Neuronal stem cell (in vitro differentiated cells): ENCODE measurements around the gene THSD4.

ENCODE experiments used
- DNase-seq: peaks from one replicate; pipeline ENCODE4 v3.0.0-alpha.2; 2013; ENCODE audit warnings: low spot score
- H2AFZ ChIP-seq: one replicate; pipeline ENCODE4 v1.6.1; 2013; ENCODE audit warnings: mild to moderate bottlenecking, low read length, inconsistent platforms
- H2AK5ac ChIP-seq: 2 replicates; pipeline ENCODE4 v1.6.1; 2013; ENCODE audit warnings: low read depth, mild to moderate bottlenecking, inconsistent platforms, low read length, moderate library complexity, mixed read lengths
- H2BK120ac ChIP-seq: 2 replicates; pipeline ENCODE4 v1.6.1; 2013; ENCODE audit warnings: low read depth, mild to moderate bottlenecking, inconsistent platforms, low read length, moderate library complexity, mixed read lengths
- H2BK12ac ChIP-seq: one replicate; pipeline ENCODE4 v1.6.1; 2013; ENCODE audit warnings: low read length, inconsistent platforms
- H2BK15ac ChIP-seq: 2 replicates; pipeline ENCODE4 v1.6.1; 2013; ENCODE audit warnings: mild to moderate bottlenecking, low read length, inconsistent platforms, mixed read lengths
- H2BK5ac ChIP-seq: one replicate; pipeline ENCODE4 v1.6.1; 2013; ENCODE audit warnings: inconsistent platforms, mild to moderate bottlenecking, low read length, moderate library complexity
- H3K14ac ChIP-seq: one replicate; pipeline ENCODE4 v1.6.1; 2013; ENCODE audit warnings: low read length, inconsistent platforms
- H3K18ac ChIP-seq: 2 replicates; pipeline ENCODE4 v1.6.1; 2013; ENCODE audit warnings: low read length, inconsistent platforms
- H3K23ac ChIP-seq: 2 replicates; pipeline ENCODE4 v1.6.1; 2013; ENCODE audit warnings: low read depth, mild to moderate bottlenecking, mixed read lengths, low read length, inconsistent platforms; ENCODE audit not compliant: poor library complexity
- H3K27ac ChIP-seq: replicated peaks from 3 replicates; pipeline ENCODE4 v1.5.1; 2013; ENCODE audit warnings: low read length, inconsistent platforms
- H3K27me3 ChIP-seq, 3 experiments: 2 replicates each; pipeline ENCODE4 v1.6.1; 2013; ENCODE audit warnings: low read length in 3 of 3, mild to moderate bottlenecking in 2 of 3, inconsistent platforms in 1 of 3, low read depth in 1 of 3, mixed read lengths in 1 of 3, moderate library complexity in 1 of 3; ENCODE audit not compliant: control insufficient read depth in 3 of 3, insufficient read depth in 3 of 3
- H3K36me3 ChIP-seq, 2 donors: replicated peaks in 1 of 2; 2 replicates each; pipeline ENCODE4 v1.6.1; 2013; ENCODE audit warnings: low read length in 2 of 2; ENCODE audit not compliant: control insufficient read depth in 2 of 2, insufficient read depth in 2 of 2
- H3K4ac ChIP-seq: 2 replicates; pipeline ENCODE4 v1.6.1; 2013; ENCODE audit warnings: inconsistent platforms, mild to moderate bottlenecking, low read length, moderate library complexity
- H3K4me1 ChIP-seq, 2 donors: 1 replicate in 1 of 2; 2 replicates in 1 of 2; pipeline ENCODE4 v1.6.1; 2013; ENCODE audit warnings: low read length in 2 of 2, low read depth in 1 of 2; ENCODE audit not compliant: control insufficient read depth in 2 of 2, insufficient read depth in 1 of 2
- H3K4me2 ChIP-seq: one replicate; pipeline ENCODE4 v1.6.1; 2013; ENCODE audit warnings: mild to moderate bottlenecking, low read length, inconsistent platforms; ENCODE audit not compliant: insufficient read depth, poor library complexity, severe bottlenecking
- H3K4me3 ChIP-seq, 2 donors: 2 replicates each; pipeline ENCODE4 v1.5.1; 2013; ENCODE audit warnings: low read length in 2 of 2, mild to moderate bottlenecking in 2 of 2, inconsistent platforms in 1 of 2, moderate library complexity in 1 of 2
- H3K79me1 ChIP-seq: one replicate; pipeline ENCODE4 v1.6.1; 2013; ENCODE audit warnings: low read depth, mild to moderate bottlenecking, inconsistent platforms, low read length, moderate library complexity
- H3K9ac ChIP-seq: one replicate; pipeline ENCODE4 v1.6.1; 2013; ENCODE audit warnings: mild to moderate bottlenecking, low read depth, low read length, inconsistent platforms; ENCODE audit not compliant: poor library complexity
- H3K9me3 ChIP-seq, 2 donors: replicated peaks in 1 of 2; 2 replicates each; pipeline versions ENCODE3 to v1.6.1; 2013; ENCODE audit warnings: low read length in 2 of 2, mild to moderate bottlenecking in 2 of 2, inconsistent platforms in 1 of 2, low read depth in 1 of 2, mixed read lengths in 1 of 2, moderate library complexity in 1 of 2; ENCODE audit not compliant: control insufficient read depth in 2 of 2, insufficient read depth in 1 of 2
- H4K8ac ChIP-seq: one replicate; pipeline ENCODE4 v1.6.1; 2013; ENCODE audit warnings: low read depth, mild to moderate bottlenecking, inconsistent platforms, low read length, moderate library complexity
- H4K91ac ChIP-seq: one replicate; pipeline ENCODE4 v1.6.1; 2013; ENCODE audit warnings: low read length, low read depth, mild to moderate bottlenecking, inconsistent platforms; ENCODE audit not compliant: poor library complexity
- WGBS, 2 donors: extraction: QIAGEN DNeasy Blood & Tissue Kit; methylation state at CpG; one replicate each; pipeline ENCODE4 v1.1.7; 2013; ENCODE audit warnings: missing lambda C conversion rate in 2 of 2, mixed read lengths in 1 of 2; ENCODE audit not compliant: insufficient read length in 2 of 2, insufficient replicate concordance in 1 of 2; ENCODE audit errors: extremely low coverage in 2 of 2; 5-methylcytosine and 5-hydroxymethylcytosine counted together

THSD4 gene

DNA sequence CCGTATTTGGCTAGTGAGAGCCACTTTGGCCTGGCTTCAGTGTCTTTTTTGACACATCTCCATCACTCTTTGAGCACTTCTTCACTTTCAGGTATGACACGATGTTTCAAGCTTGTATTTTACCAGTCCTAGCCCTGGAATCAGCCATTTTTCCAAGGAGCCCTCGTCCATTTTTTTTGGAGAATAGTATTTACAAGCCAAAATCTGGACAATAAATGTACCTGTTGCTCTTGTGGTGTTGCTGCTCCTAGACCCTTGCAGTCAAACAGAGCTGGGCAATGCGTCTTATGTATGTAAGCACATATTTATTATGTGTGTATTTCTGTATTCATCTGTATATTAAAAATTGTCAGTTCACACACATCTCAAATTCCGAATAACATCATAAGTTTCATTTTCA, 231.2 kb downstream of the THSD4 start:
- H4K91ac ChIP-seq, result no peak overlapping the region
- no peak overlapping the region for H3K27ac ChIP-seq
- WGBS, 2 donors, result no CpG with 5 or more reads among the region's 5 CpGs

GRCh38 chr15:71348597-71348996, 233.3 kb downstream of the THSD4 start:
- Histone ChIP-seq H3K14ac (no peak overlapping the region), H3K9ac (no peak overlapping the region), H3K9me3 (no peaks in the 10 kb centered on the region), H3K18ac (no peak overlapping the region), H3K4me1 (peaks cover 0 to 4% of the 10 kb centered on the region in 2 donors), H3K27ac (no peak overlapping the region), H4K91ac (no peak overlapping the region), H2BK120ac (no peak overlapping the region), H3K4me3 (no peak overlapping the region), H3K36me3 (no peaks in the 10 kb centered on the region), H4K8ac (no peak overlapping the region), H3K79me1 (no peaks in the 10 kb centered on the region), H2BK5ac (no peak overlapping the region), H3K4me2 (no peak overlapping the region), H2BK12ac (no peak overlapping the region), H2BK15ac (no peak overlapping the region), H2AFZ (no peak overlapping the region), H3K27me3 (peaks cover 0 to 4% (median 0%) of the 10 kb centered on the region in 3 experiments), H3K4ac (no peak overlapping the region), H3K23ac (no peak overlapping the region), H2AK5ac (no peak overlapping the region)
- no peak for DNase-seq
- WGBS, 2 donors, result no CpG with 5 or more reads among the region's 1 CpG

More for the DNA sequence above, 231.2 kb downstream of the THSD4 start:
- Histone ChIP-seq H3K23ac (no peak overlapping the region), H3K14ac (no peak overlapping the region), H3K4me2 (no peak overlapping the region), H3K36me3 (no peaks in the 10 kb centered on the region), H3K18ac (no peak overlapping the region), H2BK5ac (no peak overlapping the region), H3K9ac (no peak overlapping the region), H2AFZ (no peak overlapping the region), H2BK120ac (no peak overlapping the region), H3K4me1 (peaks cover 0 to 4% of the 10 kb centered on the region in 2 donors), H2BK15ac (no peak overlapping the region), H3K79me1 (no peaks in the 10 kb centered on the region), H3K27me3 (no peaks in the 10 kb centered on the region), H3K9me3 (no peaks in the 10 kb centered on the region), H2AK5ac (no peak overlapping the region), H4K8ac (no peak overlapping the region), H3K4ac (no peak overlapping the region), H3K4me3 (no peak overlapping the region), H2BK12ac (no peak overlapping the region)
- DNase-seq, result no peak

DNA sequence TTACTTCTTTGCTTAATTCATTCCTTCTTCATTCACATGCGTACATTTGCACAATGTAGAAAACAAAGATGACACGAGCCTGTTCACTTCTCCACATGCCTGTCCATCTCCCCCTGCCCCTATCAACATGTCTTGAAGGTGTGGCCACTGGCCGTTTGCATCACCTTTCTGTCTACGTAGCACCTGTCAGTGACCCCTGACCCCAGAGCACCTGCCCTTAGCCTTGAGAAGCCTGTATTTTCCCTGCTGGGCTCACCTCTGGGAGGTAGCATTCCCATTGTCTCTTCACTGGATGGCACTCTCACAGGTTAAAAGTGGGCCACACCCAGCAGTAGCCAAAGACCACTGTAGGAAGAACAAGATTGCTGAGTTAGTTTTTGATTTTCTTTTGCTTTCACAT, 234.1 kb downstream of the THSD4 start:
- peaks cover 0 to 4% (median 0%) of the 10 kb centered on the region in 3 experiments for H3K27me3 ChIP-seq
- H2BK15ac ChIP-seq, result no peak overlapping the region
- H2BK5ac ChIP-seq, result no peak overlapping the region
- no peak overlapping the region for H4K91ac ChIP-seq
- no peak overlapping the region for H4K8ac ChIP-seq
- no peaks in the 10 kb centered on the region for H3K9me3 ChIP-seq
- H2BK120ac ChIP-seq, result no peak overlapping the region
- no CpG with 5 or more reads among the region's 4 CpGs for WGBS, 2 donors
- no peak overlapping the region for H3K4me3 ChIP-seq
- DNase-seq, result no peak
- no peak overlapping the region for H3K14ac ChIP-seq
- no peaks in the 10 kb centered on the region for H3K79me1 ChIP-seq
- no peak overlapping the region for H3K27ac ChIP-seq
- H2AFZ ChIP-seq, result no peak overlapping the region
- H3K4ac ChIP-seq, result no peak overlapping the region
- H3K9ac ChIP-seq, result no peak overlapping the region
- H2BK12ac ChIP-seq, result no peak overlapping the region
- H3K23ac ChIP-seq, result no peak overlapping the region
- H2AK5ac ChIP-seq, result no peak overlapping the region
- peaks cover 0 to 3% of the 10 kb centered on the region in 2 donors for H3K4me1 ChIP-seq
- no peaks in the 10 kb centered on the region for H3K36me3 ChIP-seq
- H3K18ac ChIP-seq, result no peak overlapping the region
- H3K4me2 ChIP-seq, result no peak overlapping the region

GRCh38 chr15:71349736-71350526, 234.7 kb downstream of the THSD4 start:
- no peak overlapping the region for H3K18ac ChIP-seq
- H3K9ac ChIP-seq, result no peak overlapping the region
- H3K4me1 ChIP-seq, result peaks cover 0 to 3% of the 10 kb centered on the region in 2 donors
- no peak overlapping the region for H3K14ac ChIP-seq
- no peak overlapping the region for H3K4me2 ChIP-seq
- no peak overlapping the region for H2AFZ ChIP-seq
- H3K27ac ChIP-seq, result no peak overlapping the region
- no peak overlapping the region for H3K4me3 ChIP-seq
- no peak overlapping the region for H4K91ac ChIP-seq
- H2AK5ac ChIP-seq, result no peak overlapping the region
- no peaks in the 10 kb centered on the region for H3K36me3 ChIP-seq
- H3K79me1 ChIP-seq, result no peaks in the 10 kb centered on the region
- H2BK12ac ChIP-seq, result no peak overlapping the region
- no CpG with 5 or more reads among the region's 7 CpGs for WGBS, 2 donors
- H4K8ac ChIP-seq, result no peak overlapping the region
- H3K27me3 ChIP-seq, result peaks cover 0 to 4% (median 0%) of the 10 kb centered on the region in 3 experiments
- no peak overlapping the region for H3K23ac ChIP-seq
- no peaks in the 10 kb centered on the region for H3K9me3 ChIP-seq
- no peak overlapping the region for H2BK15ac ChIP-seq
- no peak overlapping the region for H2BK5ac ChIP-seq
- no peak for DNase-seq
- H3K4ac ChIP-seq, result no peak overlapping the region
- no peak overlapping the region for H2BK120ac ChIP-seq
